Measurements from ENCODE around the gene SCD5.

SCD5 gene

GRCh38 chr4:82718162-82718940, 80.2 kb downstream of the SCD5 start:
- DNase-seq, result no peak

DNA sequence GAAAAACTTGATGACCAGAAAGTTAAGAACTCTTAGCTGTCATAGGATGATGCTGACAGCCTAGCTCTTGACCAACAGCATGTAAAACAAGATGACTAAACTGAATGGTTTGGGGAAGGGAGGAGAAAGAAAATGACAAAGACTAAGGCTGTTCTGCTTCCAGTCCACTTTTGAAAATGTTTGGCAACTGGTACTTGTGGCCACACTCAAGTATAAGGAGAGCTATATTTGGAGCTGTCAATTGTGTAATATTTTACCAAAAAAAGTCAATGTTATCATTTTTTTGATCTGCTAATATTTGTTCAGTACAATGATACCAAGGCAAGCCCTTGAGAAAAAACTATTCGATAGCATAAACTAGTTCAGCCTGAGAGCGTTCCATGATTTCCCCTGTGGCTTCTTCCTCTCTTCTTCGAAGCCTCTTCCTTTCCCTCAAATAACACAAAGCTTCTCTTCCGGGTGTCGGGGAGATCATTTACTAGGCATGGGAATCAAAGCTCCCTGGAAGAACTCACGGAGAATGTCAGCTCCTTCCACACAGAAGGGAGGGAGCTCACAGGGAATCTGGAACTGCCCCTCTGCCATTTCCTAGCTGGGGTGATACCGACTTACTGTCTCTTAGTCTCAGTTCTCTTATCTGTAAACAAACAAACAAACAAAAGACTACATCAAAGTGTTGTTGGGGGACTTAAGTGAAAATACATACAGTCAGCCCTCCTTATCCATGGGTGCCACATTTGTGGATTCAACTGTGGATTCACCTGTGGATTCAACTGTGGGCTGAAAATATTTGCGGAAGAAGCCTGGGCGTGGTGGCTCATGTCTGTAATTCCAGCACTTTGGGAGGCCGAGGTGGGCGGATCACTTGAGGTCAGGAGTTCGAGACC, 82.6 kb downstream of the SCD5 start:
- no peak for DNase-seq

- no peak for DNase-seq
Measured at GRCh38 chr4:82713856-82714255, 84.7 kb downstream of the SCD5 start.

- no peak for DNase-seq
Measured at GRCh38 chr4:82712561-82712960, 86.0 kb downstream of the SCD5 start.

DNA sequence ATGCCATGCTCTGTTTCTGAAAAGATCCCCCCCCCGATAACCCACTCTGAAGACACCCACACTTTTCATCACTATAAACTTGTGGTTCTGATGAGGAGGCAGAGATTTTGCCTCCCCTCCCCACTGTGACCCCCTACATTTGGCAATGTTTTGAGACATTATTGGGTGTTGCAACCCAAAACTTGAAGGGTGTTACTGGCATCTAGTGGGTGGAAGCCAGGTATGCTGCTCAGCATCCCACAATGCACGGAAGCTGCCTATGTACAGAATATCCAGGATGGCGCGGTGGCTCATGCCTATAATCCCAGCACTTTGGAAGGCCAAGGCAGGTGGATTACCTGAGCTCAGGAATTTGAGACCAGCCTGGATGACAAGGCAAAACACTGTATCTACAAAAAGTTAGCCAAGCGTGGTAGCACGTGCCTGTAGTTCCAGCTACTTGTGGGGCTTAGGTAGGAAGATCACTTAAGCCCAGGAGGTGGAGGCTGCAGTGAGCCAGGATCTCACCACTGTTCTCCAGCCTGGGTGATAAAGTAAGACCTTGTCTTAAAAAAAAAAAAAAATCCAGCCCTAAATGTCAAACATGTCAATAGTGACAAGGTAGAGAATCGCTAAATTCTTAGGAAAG, 87.3 kb downstream of the SCD5 start:
- DNase-seq, result no peak

DNA sequence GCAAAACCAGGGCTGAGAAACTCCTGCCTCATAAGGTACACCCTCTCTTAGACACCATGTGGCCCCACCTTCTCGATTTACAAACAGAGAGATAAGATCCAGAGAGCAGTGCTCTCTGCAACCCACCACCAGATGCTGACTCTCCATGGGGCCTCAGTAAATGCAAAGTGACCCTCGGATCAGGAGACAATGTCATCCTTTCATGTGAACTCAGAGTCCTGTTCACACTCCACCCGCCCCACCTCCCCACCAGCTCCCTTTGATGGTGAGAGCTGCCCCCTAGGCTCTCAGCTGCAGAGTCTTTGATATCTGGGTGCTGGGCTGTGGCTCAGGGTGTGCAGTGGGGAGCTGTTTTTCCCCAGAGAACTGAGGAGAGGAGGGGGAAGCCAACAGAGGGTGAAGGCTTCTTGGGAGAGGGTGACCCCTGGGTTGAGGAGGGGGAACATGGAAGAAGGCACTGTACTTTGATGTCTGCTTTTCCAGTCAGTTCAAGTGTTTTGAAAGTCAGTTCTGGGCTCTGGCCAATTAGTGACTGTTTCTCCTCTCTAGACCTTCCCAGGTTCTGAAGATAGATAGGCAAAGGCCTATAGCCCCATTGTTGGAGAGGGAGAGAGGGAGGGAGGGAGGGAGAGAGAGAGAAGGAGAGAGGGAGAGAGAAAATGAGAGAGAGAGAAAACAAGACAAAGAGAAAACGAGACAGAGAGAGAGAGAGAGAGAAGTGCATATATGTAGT, 88.2 kb downstream of the SCD5 start:
- no peak for DNase-seq

GRCh38 chr4:82708982-82709381, 89.6 kb downstream of the SCD5 start:
- DNase-seq, result no peak

DNA sequence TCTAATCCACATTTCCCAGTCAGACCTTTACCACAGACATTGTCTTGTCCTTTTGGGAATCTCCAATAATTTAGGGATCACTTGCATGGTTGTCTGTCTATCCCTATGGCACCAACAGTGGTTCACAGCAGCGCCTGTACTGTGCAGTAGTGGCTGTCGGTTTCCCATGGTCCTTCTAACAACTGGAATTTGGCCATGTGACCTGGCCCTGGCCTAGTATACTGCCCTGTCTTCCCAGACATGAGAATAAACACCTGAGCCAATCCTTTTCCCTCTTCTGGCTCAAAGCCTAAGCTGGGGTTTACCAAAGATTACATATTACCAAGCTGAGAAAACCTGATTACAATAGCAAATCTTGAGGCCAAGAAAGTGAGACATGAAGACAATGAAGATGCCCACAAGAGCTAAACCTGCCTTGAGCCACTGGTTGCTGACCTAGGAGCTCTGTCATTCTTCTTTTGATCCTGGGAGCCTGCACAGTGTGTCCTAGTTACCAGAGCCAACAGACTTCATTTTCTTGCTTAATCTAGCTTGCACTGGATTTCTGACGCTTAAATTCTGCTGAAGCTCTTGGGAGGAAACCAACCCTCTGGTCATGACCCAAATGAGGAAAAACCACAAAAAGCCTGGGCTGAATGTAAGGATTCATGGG, 92.1 kb downstream of the SCD5 start:
- DNase-seq, result no peak

GRCh38 chr4:82705928-82706300, 92.7 kb downstream of the SCD5 start:
- DNase-seq, result no peak

GRCh38 chr4:82705169-82705927, 93.2 kb downstream of the SCD5 start:
- DNase-seq, result no peak

DNA sequence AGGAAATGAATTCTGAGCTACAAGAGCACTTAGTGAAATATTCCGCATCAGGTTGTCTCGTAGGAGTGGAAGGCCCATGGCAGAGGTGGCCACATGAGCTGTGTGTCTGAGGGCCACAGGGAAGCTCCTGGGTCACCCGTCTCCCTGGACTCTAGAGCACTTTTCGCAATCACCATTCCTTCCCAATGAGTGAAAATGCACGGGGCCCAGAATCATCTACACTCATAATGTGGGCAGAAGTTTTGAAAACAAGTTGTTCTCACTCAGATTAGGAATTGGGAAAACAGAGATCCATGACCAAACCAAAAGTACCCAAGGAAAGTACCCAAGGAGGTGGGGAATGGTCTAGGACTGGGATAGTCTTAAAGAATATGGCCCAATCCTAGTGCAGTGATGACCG, 94.4 kb downstream of the SCD5 start:
- peak in 1 of 2 donors; percentile 12 for DNase-seq

DNA sequence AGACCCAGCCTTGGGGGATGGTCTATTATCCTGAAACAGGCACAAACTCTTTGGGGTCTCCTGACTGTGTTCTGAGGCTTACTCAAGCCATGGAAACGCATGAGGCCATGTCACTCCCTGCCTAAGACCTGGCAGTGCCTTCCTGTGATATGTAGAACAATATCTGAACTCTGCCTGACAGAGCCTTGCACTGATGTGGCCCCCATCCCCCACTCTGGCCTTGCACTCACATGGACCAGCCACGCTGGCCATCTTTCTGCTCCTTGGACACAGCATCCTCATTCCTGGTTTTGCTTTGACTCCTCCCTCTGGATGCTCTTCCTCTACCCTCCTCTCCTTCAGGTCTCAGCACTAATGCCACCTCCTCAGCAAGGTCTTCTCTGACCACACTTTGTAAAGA, 100.2 kb downstream of the SCD5 start:
- DNase-seq, result no peak

DNA sequence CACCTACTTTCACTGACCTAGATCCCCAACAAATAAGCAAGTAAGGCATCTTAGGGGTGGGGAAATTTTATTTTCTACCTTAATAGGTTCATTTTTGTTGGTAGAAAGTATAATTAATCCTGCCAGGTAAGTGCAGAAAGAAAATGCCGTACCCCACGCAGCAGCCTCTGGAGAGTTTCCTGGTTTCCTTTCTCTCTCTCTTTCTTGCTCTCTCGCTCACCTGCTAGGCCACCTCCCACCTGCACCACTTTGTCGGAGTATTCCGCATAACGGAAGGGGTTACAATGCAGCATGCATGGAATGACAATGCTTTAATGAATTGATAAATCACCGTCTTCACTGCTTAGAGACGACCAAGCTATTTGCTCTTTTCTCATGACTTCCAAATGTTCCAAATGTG, 101.0 kb downstream of the SCD5 start:
- no peak for DNase-seq

- DNase-seq, result no peak
Measured at GRCh38 chr4:82696117-82696860, 102.3 kb downstream of the SCD5 start.

DNA sequence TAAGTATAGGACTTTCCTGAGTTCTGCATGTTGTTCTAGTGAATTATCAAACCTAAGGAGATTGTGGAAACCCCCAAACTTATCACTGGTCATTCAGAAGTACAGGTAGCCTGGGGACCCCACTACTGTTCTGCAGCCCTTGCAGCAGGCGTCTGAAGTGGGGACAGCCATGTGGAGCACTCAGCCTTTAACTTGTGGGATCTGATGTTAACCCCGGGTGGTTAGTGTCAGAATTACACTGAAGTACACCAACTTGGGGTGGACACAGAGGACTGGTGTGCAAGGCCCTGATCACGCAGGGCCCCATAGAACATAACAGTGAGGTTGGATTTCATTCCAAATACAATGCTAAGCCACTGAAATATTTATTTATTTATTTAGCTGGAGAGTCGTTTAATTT, 103.7 kb downstream of the SCD5 start:
- no peak for DNase-seq

GRCh38 chr4:82694046-82694445, 104.5 kb downstream of the SCD5 start:
- no peak for DNase-seq

DNA sequence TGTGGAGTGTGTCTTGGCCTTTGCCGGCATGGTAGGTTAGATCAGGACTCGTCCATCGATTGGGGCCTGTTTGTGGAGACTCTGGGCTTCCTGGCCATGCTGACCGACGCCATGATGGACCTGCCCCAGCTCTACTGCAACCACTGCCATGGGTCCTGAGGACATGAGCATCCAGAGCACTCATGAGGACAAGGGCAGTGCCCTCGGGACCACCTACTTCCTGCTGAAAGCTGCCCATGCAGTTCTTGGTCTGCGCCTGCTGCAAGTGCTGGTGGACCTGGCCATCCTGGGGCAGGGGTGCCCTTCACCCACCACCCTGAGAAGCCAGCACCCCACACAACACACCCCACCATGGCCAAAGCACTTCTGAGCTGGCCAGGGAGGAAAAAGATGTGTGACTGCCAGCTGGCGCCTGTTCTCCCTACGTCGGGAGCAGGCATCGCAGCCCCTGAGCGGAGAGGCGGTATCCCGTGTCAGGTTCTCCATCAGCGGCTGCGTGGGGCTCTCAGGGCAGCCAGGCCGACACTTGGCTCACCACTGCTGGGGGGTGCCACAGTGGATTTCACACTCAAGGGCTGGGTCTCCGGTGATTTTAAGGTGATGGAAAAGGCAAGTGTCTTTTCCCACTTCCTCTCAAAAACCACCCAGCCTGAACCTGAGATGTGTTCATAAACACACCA, 106.4 kb downstream of the SCD5 start:
- DNase-seq, result no peak

DNA sequence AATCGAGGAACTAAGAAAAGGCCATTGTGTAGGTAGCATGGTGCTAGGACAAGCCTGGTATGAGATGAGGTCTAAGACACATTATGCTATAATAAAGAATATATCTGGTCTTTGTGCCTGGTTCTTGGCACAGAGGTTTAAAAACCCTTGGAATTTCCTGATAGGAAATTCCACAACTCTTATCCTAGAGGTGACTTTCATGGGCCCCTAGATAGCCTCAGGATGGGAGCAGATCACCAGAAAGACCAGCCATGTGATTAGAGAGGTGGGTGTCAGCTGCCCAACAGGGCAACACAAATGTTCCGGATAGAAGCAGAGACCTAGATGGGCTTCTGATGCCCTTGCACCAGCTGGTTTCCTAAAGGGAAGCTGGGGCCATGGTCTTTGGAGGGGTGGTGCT, 107.2 kb downstream of the SCD5 start:
- DNase-seq, result no peak

GRCh38 chr4:82688091-82688795, 110.4 kb downstream of the SCD5 start:
- no peak for DNase-seq

DNA sequence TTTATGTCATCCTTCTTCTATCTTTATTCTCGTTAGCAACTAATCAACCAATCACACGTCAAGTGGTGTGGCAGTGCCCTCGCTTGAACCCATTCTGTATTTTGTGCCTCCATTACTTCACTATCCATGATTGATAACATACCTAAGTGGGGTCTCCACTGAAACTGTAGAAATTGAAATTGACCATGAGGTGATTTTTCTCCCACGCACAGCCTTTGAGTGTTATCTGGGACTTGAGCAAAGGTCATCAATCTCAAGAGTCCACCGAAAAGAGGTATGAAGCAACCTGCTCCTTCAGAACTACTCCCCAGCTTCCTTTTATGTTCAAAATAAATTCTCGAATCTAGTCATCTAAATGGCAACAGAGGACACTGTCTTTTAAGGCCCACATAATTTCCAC, 111.1 kb downstream of the SCD5 start:
- DNase-seq, result no peak
